UCSD-AML1 (cell line): ENCODE measurements around the gene UCN2.
A peak's percentile ranks its signal among the peaks of the same experiment; 100 is the strongest.

Experiments used
- DNase-seq: peaks from one replicate; lab custom pipeline; 2025; ENCODE audit not compliant: unreplicated experiment; lab: John Stamatoyannopoulos, UW

The UCN2 gene

DNA sequence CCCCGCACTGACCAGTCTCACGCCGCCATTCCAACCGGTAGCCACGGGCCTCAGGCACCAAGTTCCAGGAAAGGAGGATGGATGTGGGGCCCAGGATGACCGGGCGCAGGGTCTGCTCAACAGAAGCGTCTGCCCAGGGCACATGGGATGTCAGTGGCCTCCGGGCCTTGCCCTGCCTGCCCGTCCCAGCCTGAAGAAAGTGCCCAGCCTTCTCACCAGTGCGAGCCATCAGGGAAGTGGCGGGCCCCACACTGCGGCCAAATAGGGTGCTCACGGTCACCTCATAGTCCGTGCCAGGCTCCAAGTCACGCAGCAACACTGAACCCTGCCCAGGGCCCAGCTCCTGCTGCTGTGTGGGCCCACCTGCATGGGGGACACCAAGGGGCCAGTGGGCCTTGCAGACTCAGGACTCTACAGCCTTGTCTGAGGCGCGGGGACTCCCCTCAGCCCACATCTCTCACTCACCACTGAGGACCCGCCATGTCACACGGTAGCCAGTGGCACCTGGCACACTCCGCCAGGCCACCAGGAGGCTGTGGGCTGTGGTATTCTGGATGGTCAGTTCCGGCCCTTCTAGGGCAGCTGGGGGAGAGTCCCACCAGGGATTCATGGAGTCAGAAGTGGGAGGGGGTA, 28.4 kb upstream of the UCN2 start:
- DNase-seq = no peak

DNA sequence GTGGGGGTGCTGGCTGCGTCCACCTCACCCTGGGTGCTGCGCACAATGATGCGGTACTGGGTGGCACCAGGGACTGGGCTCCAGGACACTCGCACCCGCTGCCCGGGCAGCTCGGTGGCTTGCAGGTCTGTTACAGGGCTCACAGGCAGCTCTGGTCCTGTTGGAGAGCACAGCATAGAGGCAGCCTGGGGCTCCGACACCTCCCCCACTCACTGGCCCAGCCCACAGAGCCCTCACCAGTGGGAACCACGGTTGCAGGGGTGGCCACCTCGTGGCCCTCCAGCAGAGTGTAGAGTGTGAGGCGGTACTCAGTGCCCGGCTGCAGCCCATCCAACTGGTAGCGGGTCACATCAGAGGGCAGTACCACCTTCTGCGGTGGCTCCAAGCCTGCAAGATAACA, 27.9 kb upstream of the UCN2 start:
- no peak for DNase-seq

DNA sequence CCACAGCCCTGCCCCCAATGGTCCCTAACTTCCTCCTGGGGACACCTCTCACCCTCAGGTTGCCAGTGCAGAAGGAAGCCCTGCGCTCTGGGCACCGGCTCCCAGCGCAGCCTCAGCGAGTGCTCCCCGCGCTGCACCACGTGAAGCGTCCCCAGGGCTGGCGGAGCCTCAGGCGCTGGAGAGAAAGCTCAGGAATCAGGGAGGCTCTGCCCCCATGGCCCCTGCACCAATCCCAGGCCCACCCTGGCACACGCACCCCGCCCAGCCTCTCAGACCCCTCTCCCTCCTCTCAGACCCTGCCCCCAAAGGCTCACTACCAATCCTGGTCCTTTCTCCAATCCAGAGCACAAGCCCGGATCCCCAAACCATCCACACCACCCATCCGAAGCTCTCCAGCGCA, 24.6 kb upstream of the UCN2 start:
- DNase-seq = no peak

DNA sequence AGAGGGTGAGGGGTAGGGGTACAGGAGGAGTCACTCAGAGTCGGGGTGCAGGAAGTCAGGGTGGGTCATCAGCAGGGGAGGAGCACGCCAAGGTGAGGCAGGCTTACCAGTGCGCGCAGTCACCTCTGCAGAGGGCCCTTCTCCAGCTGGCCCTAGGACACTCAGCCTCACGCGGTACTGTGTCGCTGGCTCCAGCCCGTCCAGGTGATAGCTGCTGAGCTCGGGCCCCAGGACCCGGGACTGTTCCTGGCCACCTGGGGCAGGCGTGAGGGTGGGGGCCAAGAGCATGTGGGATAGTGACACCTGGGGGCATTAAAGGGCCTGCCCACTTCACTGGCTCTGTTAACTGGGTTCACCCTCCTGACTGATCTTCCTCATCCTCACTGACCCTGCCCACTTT, 24.1 kb upstream of the UCN2 start:
- no peak for DNase-seq

DNA sequence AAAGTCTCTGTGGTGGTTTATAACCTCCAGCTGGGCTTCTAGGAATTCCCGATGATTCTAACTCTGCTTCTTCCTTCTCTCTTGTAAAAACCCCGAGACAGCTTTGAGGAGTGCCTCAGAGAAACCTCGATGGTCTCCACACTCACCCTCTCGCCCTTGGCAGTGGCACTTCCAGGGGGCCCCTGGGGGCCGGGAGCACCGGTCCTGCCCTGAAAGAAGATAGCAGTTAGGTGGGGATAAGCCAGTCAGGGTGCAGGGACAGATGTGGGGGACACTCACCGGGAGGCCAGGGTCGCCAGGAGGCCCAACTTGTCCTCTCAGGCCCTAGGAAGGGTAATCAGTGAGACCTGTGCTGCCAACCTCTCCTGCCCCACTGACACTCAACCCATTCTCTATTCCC, 21.8 kb upstream of the UCN2 start:
- DNase-seq = no peak

DNA sequence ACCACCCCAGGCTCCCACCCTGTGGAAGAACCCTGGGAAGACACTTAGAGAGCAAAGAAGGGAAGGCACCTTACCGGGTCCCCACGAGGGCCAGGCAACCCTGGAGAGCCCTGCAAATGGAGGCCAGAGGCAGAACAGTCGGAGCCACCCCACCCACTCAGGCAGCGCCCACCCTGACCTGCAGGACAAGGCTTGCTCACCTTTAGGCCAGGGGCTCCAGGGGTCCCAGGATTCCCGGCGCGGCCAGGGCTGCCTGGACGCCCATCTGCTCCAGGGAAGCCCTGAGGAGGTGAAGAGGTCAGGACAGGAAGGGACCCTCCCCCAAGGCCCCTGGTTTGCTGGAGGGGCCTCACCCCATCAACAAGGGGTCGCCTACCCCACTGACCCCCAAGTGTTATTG, 21.3 kb upstream of the UCN2 start:
- no peak for DNase-seq

DNA sequence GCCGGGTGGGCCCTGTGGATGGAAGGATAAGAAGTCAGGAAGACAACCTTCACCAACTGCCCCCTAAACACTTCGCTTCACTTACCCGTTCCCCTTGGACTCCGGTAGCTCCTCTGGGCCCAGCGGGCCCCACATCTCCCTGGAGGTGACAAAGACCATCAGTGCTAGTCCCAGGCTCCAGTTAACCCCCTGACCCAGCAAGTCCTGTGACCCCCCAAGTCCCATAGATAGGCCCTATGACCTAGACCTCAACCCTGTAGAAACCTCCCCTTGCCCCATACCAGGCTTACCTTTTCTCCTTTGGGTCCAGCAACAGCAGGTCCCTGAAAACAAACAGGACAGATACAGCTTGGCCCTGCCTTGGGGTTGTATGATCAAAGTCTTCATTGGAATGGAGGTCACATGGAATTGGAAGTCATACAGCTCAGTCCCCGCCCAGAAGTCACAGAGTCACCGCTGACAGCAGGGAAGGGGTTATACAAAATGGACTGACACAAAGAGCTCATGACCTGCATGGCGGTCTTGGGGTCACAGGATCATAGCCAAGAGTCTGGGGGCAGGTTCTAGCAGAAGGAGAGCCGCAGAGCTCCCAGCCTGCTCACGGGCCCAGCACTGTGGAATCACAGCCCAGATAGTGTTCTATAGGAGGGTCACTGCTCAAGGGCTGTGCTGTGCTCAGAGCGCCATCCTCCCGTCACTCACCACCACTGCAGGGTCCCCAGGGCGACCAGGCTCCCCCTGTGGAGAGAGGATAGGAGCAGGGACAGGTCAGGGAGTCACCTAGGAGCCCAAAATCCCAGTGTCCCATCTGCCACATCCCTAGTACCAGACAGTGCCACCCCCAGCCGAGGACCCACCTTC, 18.3 kb upstream of the UCN2 start:
- no peak for DNase-seq

DNA sequence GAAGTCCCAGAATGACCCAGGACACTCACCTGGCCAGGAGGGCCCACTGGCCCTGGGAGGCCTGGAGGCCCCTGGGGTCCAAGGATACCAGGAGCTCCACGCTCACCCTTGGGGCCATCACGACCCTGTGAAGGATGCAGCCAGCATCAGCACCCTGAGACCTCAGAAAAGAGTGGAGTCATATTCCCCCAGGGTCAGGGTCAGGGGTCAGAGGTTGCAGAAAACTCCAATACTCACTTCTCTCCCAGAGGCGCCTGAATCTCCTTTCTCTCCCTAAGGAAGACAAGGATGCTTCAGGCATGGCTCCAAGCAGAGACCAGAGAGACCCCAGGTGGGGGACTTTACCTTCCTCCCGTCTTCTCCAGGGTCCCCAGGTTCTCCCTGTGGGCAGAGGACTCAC, 13.1 kb upstream of the UCN2 start:
- no peak for DNase-seq

DNA sequence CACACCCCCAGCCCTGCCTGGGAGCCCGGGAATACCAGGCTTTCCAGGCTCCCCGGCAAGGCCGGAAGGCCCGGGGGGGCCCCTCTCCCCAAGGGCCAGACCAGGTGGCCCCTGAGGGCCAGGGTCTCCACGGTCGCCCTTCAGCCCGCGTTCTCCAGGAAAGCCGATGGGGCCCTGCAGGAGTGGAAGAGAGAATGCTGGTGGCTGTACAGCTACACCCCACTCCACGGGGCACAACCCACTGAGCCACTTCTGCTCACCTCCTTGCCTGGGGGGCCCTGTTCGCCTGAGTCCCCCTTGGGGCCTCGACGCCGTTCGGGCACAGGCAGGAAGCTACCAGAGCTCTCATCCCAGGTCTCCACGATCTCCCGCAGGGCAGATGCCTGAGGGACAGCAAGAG, 11.8 kb upstream of the UCN2 start:
- DNase-seq = no peak

DNA sequence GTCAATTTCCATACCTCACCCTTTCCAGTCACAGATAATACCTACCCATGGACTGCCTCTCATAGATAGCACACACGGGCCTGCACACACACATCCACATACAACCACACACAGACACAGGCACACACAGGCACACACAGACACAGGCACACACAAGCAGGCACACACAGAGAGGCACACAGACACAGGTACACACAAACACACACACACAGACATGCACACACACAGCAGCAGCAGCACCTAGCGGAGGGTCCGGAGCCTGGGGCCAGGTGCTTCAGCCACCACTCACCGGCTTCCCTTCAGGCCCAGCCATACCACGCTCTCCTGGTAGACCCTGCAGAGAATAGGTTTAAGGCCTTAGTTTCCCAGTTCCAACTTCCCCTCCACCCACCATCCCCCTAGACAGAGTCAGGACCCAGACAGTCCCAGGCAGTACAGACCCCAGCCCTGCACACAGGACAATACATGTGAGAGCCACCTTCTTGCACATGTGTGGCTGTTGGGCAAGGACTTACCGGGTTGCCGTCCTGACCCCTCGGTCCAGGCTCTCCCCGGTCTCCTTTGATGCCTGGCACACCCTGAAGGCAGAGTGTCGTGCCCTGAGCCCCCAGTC, 10.5 kb upstream of the UCN2 start:
- no peak for DNase-seq

DNA sequence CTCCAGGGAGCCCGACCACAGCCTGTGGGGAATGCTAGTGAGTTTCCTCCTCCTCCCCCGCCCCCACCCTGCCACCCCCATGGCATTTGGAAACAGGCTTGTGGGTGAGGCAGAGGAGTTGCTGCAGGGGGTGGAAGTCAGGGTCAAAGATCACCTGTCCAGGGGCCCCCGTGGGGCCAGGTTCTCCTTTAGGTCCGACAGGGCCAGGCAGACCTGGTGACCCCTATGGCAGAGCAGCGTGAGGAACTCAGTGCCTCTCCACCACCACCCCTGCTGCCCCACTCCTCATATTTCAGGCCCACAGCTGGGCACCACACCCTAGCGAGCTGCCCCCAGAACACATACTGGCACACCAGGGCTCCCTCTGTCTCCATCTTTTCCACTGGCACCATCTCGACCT, 8.9 kb upstream of the UCN2 start:
- no peak for DNase-seq

DNA sequence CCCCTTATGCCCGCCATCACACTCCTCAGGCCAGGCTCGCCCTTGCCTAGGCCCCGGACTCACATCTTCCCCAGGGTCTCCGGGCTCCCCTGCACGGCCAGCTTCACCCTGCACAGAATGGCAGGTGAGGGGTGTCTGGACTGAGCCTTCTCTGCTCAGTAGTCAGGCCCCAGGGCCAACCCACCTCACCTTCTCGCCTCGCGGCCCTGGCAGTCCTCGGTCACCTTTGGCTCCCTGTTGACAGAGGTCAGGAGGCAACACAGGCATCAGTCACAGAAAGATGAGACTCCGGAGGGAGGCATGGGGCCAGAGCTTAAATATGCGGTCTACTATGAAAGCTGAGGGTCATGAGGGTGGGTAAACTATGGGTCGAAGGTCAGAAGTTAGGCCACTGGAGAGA, 8.4 kb upstream of the UCN2 start:
- DNase-seq = no peak

DNA sequence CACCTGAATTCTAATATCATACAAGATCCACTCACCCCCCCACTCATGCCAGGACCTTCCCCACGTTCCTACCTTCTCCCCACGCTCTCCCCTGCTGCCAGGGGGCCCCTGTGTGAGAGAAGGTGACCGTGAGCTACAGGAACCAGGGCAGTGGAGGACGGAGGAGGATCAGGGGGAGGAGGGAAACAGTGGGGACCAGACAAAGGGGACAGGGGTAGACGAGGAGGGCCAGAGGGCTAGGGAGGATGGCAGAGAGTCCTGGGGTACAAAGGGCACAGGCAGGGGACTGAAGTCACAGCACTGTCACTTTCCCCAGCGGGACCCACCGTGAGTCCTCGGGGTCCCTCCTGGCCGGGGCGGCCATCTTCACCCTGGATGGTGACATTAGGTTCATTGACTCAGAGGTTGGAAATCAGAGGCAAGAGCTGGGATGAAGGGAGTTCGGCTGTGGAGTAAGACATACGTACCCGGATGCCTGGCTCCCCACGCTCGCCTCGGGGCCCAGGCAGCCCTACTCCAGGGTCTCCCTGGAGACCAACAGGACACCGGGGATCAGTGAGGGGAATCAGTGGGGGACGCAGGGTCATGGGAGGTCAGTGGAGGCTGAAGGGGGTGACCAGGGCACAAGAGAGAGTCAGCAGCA, 6.3 kb upstream of the UCN2 start:
- DNase-seq = no peak

DNA sequence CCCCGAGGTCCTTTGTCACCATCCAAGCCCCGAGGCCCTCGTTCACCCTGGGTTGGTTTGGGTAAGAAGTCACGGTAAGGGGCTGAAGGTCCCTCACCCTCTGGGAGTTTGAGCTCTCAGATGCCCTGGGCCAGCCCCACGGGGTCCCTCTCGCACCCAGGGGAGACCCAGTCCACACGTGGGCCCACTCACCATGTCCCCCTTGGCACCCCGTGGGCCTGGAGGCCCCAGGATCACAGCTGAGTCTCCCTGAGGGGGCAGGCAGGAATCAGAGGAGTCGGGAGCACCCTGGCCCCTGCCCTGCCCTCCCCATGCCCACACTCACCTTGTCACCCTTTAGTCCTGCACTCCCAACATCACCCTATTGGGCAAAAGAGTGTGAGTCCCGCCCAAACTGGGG, 5.8 kb upstream of the UCN2 start:
- no peak for DNase-seq

DNA sequence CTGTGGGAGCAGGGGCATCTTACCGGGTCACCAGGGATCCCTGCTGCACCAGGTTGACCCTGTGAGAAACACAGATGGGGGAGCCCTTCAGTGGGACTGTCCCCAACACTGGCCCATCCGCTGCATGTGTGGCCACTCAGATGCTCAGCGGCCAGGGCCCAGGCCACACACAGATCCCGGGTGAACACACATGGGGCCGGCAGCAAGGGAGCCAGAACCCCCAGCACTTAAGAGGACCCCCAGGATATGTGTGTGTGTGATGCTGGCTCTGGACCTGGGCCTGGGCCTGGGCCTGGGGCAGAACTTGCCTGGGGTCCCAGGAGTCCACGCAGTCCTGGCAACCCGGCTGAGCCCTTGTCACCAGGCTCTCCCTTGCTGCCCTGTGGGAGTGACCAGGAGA, 4.9 kb upstream of the UCN2 start:
- DNase-seq = no peak

DNA sequence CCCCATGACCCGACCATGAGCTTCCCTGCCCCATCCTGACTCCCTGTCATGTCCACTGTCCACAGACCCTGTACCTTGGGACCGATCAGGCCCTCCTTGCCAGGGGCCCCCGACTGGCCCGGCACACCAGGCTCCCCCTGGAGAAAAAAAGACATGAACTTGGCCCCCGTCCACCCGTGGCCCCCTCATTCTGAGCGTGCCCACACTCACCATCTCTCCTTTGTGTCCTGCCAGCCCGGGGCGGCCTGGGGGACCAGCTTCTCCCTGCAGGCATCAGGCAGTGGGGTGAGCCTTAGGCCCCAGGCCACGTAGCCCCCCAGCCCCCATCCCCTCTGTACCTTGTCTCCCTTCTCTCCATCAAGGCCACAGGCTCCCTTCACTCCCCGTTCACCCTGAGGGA, 3.9 kb upstream of the UCN2 start:
- DNase-seq = no peak

DNA sequence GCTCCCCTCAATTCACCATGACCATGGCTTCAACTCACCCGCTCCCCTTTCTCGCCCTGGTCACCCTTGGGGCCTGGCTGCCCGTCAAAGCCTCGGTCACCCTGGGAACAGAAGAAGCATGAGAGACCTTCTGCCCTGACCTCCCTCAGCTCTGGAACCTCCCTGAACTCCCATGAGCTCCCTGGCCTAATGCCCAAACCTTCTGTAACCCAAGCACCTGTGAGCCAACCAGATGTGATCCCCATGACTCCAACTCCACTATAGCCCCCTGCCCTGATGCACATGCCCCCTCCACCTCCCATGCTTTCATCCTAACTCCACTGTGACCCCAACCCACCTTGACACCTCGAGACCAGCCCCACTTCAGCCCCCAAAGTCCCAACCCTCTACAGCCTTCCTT, 3.5 kb upstream of the UCN2 start:
- no peak for DNase-seq

DNA sequence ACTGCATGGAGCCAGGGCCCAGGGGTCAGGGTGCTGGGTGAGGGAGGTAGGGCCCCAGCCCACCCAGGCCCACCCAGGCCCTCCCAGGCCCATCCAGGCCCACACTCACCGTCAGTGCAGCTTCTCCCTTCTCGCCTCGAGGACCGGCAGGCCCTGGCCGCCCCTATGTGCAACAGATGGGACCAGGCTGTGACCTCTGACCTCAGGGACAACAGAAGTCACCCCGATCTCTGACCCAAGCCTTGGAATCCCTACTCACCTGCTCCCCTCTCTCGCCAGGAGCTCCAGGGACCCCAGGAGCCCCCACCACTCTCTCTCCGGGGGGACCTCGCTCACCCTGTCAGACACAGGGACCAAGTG, 2.8 kb upstream of the UCN2 start:
- no peak for DNase-seq

DNA sequence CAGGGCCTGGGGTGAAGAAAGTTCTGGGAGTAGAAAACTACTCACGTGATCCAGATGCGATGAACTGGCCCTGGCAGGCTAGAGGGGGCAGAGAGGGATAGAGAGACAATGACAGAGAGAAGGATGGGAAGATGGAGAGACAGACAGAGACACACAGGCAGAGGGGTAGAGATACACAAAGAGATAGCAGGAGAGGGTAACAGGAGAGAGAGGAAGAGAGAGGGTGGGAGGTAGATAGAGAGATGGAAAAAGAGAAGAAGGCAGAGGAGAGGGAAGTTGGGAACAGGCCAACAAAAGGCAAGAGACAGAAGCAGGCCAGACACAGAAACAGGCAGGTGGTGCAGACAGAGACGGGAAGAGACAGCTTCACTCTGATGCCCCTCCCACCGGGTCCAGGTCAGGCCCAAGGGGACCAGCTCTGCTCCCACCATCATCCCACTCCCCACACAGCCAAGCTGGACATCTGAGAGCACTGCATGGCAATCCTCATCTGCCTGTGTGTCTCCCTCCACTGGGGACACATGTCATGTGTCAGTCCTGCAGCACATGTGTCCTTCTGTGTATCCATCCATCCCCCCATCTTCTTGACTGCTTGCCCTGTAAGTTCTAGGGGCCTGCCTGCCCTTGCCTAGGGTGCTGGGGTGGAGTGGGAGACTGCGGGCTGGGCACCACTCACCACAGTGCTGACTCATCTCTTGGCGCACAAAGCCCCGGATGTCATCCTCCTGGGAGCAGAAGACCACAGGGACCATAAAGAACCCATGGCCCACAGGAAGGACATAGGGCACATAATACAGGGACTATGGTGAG, 2.2 kb upstream of the UCN2 start:
- peak; percentile 50 for DNase-seq

DNA sequence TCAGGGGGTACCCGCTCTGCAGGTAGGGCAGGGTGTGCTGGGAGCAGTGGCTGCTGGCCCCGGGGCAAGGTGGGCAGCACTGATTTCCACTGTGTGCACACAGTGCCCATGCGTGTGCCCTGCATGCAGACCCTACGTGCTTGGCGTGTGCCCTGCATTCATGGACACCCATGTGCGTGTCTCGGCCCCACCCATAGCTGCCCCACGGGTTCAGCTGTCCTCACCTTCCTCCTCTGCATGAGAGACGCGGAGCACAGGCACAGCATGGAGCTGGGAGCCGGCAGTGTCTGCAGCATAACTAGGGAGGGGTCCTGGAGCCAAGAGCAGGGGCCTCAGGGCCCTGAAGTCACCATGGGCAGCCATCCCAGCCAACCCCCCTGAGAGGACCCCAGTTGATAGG, 1.6 kb upstream of the UCN2 start:
- no peak for DNase-seq

DNA sequence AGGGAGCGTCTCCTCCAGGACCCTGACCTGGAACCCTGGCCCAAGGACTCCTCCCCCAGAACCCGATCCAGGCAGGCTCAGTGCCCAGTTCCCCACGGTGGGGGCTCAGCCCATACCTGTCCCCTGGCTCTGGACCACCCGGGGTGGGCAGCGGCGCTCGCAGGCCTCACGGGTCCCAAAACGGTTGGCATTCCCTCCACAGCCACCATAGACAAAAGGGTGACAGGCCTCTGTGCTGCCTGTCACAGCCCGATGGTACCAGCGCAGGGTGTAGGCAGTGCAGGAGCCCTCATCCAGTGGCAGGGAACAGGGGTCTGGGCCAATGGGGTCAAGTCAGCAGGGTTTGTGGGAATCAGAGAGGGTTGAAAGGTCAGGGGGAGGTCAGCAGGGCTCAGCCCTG, 1.1 kb upstream of the UCN2 start:
- DNase-seq = no peak
